G401.6 (cell line): ENCODE measurements around the gene DNAJB6.
"Not testable (repeated sequence)": the region's sequence is repeated elsewhere in the genome, so short reads cannot be mapped to it uniquely, and the experiment has no call there.

Source experiments
- FAIRE-seq: peaks from 2 replicates; lab custom pipeline; 2012; peaks lifted over from hg19 to GRCh38; lab: Jason Lieb, UNC

Gene DNAJB6

GRCh38 chr7:157329447-157329846 lies 7.4 kb upstream of the DNAJB6 start:
- FAIRE-seq, result no peak

GRCh38 chr7:157330567-157330966 lies 6.2 kb upstream of the DNAJB6 start:
- not testable (repeated sequence) for FAIRE-seq

- FAIRE-seq, result peak; percentile 25
These were observed 5.8 kb upstream of the DNAJB6 start for GRCh38 chr7:157331049-157331448.

- no peak for FAIRE-seq
These were observed 1.6 kb upstream of the DNAJB6 start for GRCh38 chr7:157335236-157335635.

- no peak for FAIRE-seq
These were observed 817 bp upstream of the DNAJB6 start for GRCh38 chr7:157335991-157336382.

GRCh38 chr7:157337316-157338149 lies 729 bp downstream of the DNAJB6 start:
- no peak for FAIRE-seq

- FAIRE-seq, result peak; percentile 95
These were observed 3.2 kb downstream of the DNAJB6 start for GRCh38 chr7:157339777-157340677.

- FAIRE-seq, result no peak
These were observed 10.6 kb downstream of the DNAJB6 start for GRCh38 chr7:157347217-157347904.

- FAIRE-seq, result no peak
These were observed 11.7 kb downstream of the DNAJB6 start for GRCh38 chr7:157348548-157348947.

GRCh38 chr7:157352516-157352915 lies 15.7 kb downstream of the DNAJB6 start:
- FAIRE-seq, result no peak

- FAIRE-seq, result no peak
These were observed 19.1 kb downstream of the DNAJB6 start for GRCh38 chr7:157355784-157356511.

- no peak for FAIRE-seq
These were observed 20.6 kb downstream of the DNAJB6 start for GRCh38 chr7:157357129-157358040.

GRCh38 chr7:157358041-157358752 lies 21.4 kb downstream of the DNAJB6 start:
- no peak for FAIRE-seq

- no peak for FAIRE-seq
These were observed 21.9 kb downstream of the DNAJB6 start for GRCh38 chr7:157358753-157359096.

GRCh38 chr7:157359581-157359980 lies 22.8 kb downstream of the DNAJB6 start:
- no peak for FAIRE-seq

- FAIRE-seq, result no peak
These were observed 23.8 kb downstream of the DNAJB6 start for GRCh38 chr7:157360483-157361025.

GRCh38 chr7:157361537-157361936 lies 24.7 kb downstream of the DNAJB6 start:
- FAIRE-seq, result no peak

GRCh38 chr7:157362729-157363128 lies 25.9 kb downstream of the DNAJB6 start:
- FAIRE-seq, result no peak

GRCh38 chr7:157366722-157367121 lies 29.9 kb downstream of the DNAJB6 start:
- FAIRE-seq, result no peak

- FAIRE-seq, result no peak
These were observed 32.2 kb downstream of the DNAJB6 start for GRCh38 chr7:157368955-157369354.
